K562 (cell line): ENCODE results near the gene ARRDC5. TPM values are rescaled to one million over a fixed set of nuclear protein-coding genes. Genes with fewer than 3 reads are reported as not detected.

Source experiments
- ATAC-seq: fragments of 200-7000 bp; cut with Tn5 transposase; 3 replicates; pipeline ENCODE4 v1.9.1; 2020; ENCODE audit warnings: moderate library complexity
- BruUV-seq: library from RNA; stranded (reverse); fragments of 400-500 nt; replicated peaks from 2 replicates; lab custom pipeline; 2021; lab: Mats Ljungman, UMichigan
- CTCF ChIA-PET: fragments of 300-600 bp; formaldehyde crosslinking; extraction: SDS; loops from one replicate; lab custom pipeline; 2021; ENCODE audit warnings: low intra/inter-chr PET ratio; lab: Yijun Ruan, JAX
- POLR2A ChIA-PET: fragments of 300-600, 350-650 bp; sonication (Branson Sonifier 250); formaldehyde crosslinking; extraction: SDS; loops from one replicate; lab custom pipeline; 2021; ENCODE audit warnings: antibody characterized with exemption, inconsistent platforms; lab: Yijun Ruan, JAX
- DNase-seq, 4 experiments: peaks; one replicate each; pipeline versions ENCODE4 v3.0.0 to v3.0.0-alpha.2; 2011 to 2018; ENCODE audit warnings: low spot score in 3 of 4, mixed read lengths in 3 of 4; ENCODE audit errors: extremely low read depth in 1 of 4
- FAIRE-seq: peaks from 2 replicates; lab custom pipeline; 2011; peaks lifted over from hg19 to GRCh38; lab: Jason Lieb, UNC
- H2AFZ ChIP-seq: 2 replicates; pipeline ENCODE4 v1.6.0; 2011; ENCODE audit warnings: low read depth, low read length, control low read depth, inconsistent platforms
- H3K27ac ChIP-seq: fragments of 200-600 bp; 3 replicates; pipeline ENCODE4 v1.8.0; 2011; ENCODE audit warnings: low read depth, mild to moderate bottlenecking, control low read depth, inconsistent platforms, low read length, moderate library complexity, mixed read lengths; ENCODE audit errors: extremely low read depth
- H3K27me3 ChIP-seq, 2 experiments: fragments of 300-600 bp in 1 of 2; 2 replicates in 1 of 2; 3 replicates in 1 of 2; pipeline versions ENCODE4 v1.6.0 to v1.8.0; 2011; ENCODE audit warnings: inconsistent platforms in 2 of 2, low read length in 2 of 2, mild to moderate bottlenecking in 1 of 2, mixed read lengths in 1 of 2, moderate library complexity in 1 of 2; ENCODE audit not compliant: control insufficient read depth in 2 of 2, insufficient read depth in 2 of 2
- H3K36me3 ChIP-seq: fragments of 300-600 bp; 3 replicates; pipeline ENCODE4 v1.8.0; 2011; ENCODE audit warnings: mild to moderate bottlenecking, low read length, inconsistent platforms; ENCODE audit not compliant: control insufficient read depth, insufficient read depth
- H3K4me1 ChIP-seq, 2 experiments: fragments of 200-600 bp in 1 of 2; replicated peaks in 1 of 2; 2 replicates in 1 of 2; 3 replicates in 1 of 2; pipeline versions ENCODE4 v1.5.1 to v1.8.0; 2011; ENCODE audit warnings: inconsistent platforms in 2 of 2, low read length in 2 of 2, mild to moderate bottlenecking in 1 of 2, mixed read lengths in 1 of 2, moderate library complexity in 1 of 2; ENCODE audit not compliant: control insufficient read depth in 2 of 2, insufficient read depth in 2 of 2
- H3K4me2 ChIP-seq: 2 replicates; pipeline ENCODE4 v1.6.1; 2011; ENCODE audit warnings: low read length, control low read depth, inconsistent platforms, mixed read lengths; ENCODE audit not compliant: insufficient read depth
- H3K4me3 ChIP-seq: fragments of 200-600 bp; sonication (generic), shearing (Covaris generic); 2 replicates; pipeline ENCODE4 v1.5.1; 2016; ENCODE audit warnings: control low read depth, inconsistent platforms
- H3K79me2 ChIP-seq: fragments of 200-600 bp; 3 replicates; pipeline ENCODE4 v1.8.0; 2011; ENCODE audit warnings: low read length, inconsistent platforms; ENCODE audit not compliant: control insufficient read depth, insufficient read depth
- H3K9ac ChIP-seq, 2 experiments: 2 replicates each; pipeline versions ENCODE4 v1.6.0 to v1.6.1; 2011; ENCODE audit warnings: low read depth in 2 of 2, low read length in 2 of 2, control low read depth in 1 of 2, inconsistent platforms in 1 of 2, mild to moderate bottlenecking in 1 of 2, mixed read lengths in 1 of 2; ENCODE audit not compliant: insufficient read depth in 1 of 2
- H3K9me1 ChIP-seq: one replicate; pipeline ENCODE4 v1.6.0; 2011; ENCODE audit warnings: inconsistent platforms, mild to moderate bottlenecking, low read length, moderate library complexity; ENCODE audit not compliant: control insufficient read depth, insufficient read depth
- H3K9me3 ChIP-seq: replicated peaks from 2 replicates; pipeline ENCODE4 v1.5.1; 2011; ENCODE audit warnings: low read depth, low read length, inconsistent platforms; ENCODE audit not compliant: control insufficient read depth, insufficient read depth
- H4K20me1 ChIP-seq: replicated peaks from 2 replicates; pipeline ENCODE4 v1.6.1; 2011; ENCODE audit warnings: low read length, inconsistent platforms, mixed read lengths; ENCODE audit not compliant: control insufficient read depth, insufficient read depth
- ATF3 ChIP-seq, 2 experiments: fragments of 450-650 bp in 1 of 2; sonication (generic) in 1 of 2; formaldehyde crosslinking in 1 of 2; IDR thresholded peaks in 1 of 2; conservative IDR thresholded peaks in 1 of 2; 2 replicates each; pipeline versions ENCODE4 v1.6.1 to v1.8.1; 2016 to 2023; ENCODE audit warnings: mild to moderate bottlenecking in 2 of 2, moderate library complexity in 2 of 2, inconsistent platforms in 1 of 2, missing genetic modification reagents in 1 of 2
- HNRNPH1 ChIP-seq: fragments of 200-400 bp; formaldehyde crosslinking; optimal IDR thresholded peaks from 2 replicates; pipeline ENCODE3; 2017; ENCODE audit warnings: low read depth, mild to moderate bottlenecking, low read length, moderate library complexity
- MEF2A ChIP-seq: IDR thresholded peaks from 2 replicates; pipeline ENCODE4 v1.6.1; 2011; ENCODE audit warnings: low read depth, mild to moderate bottlenecking, low read length, moderate library complexity; ENCODE audit not compliant: control insufficient read depth
- MIER1 ChIP-seq: fragments of 450-650 bp; IDR thresholded peaks from 2 replicates; pipeline ENCODE4 v1.6.1; 2016; ENCODE audit warnings: antibody characterized with exemption, mild to moderate bottlenecking, low read depth
- PML ChIP-seq: IDR thresholded peaks from 2 replicates; pipeline ENCODE4 v1.6.1; 2012; ENCODE audit warnings: low read length, inconsistent platforms
- SMARCA4 ChIP-seq: fragments of 450-650 bp; IDR thresholded peaks from 2 replicates; pipeline ENCODE4 v1.6.1; 2016
- STAG1 ChIP-seq: sonication (generic); formaldehyde crosslinking; IDR thresholded peaks from 2 replicates; pipeline ENCODE4 v1.5.0; 2020; ENCODE audit warnings: missing genetic modification reagents, borderline replicate concordance
- ZNF253 ChIP-seq: fragments of 250-450 bp; sonication (Bioruptor Pico); conservative IDR thresholded peaks from 2 replicates; pipeline ENCODE4 v1.6.1; 2021; ENCODE audit warnings: mild to moderate bottlenecking
- WGBS: fragments of 100-300 bp; shearing (Covaris generic); methylation state at CpG from one replicate; pipeline ENCODE4 v1.1.6; 2016; ENCODE audit warnings: low coverage, mixed read lengths; ENCODE audit not compliant: insufficient coverage; ENCODE audit errors: missing lambda C conversion rate; 5-methylcytosine and 5-hydroxymethylcytosine counted together
- in situ Hi-C: fragments of 300-500 bp; cut with MboI; formaldehyde crosslinking; loops from 4 replicates; pipeline ENCODE4 v1.15.0; 2018; ENCODE audit warnings: inconsistent platforms, mixed read lengths
- intact Hi-C: fragments of 100-400 bp; cut with micrococcal nuclease; formaldehyde crosslinking; loops from 2 replicates; pipeline ENCODE4 v1.14.2; 2022
- polyA plus RNA-seq, 8 experiments: library from polyadenylated mRNA; depleted of rRNA in 4 of 8; stranded (reverse) in 5 of 8; unstranded in 3 of 8; fragments of >200 nt; fragmentation: Nextera tagmentation in 2 of 8; fragmentation: Illumina TruSeq in 1 of 8; extraction: Ambion mirVana in 2 of 8; extraction: Trizol in 1 of 8; gene quantifications; 2 replicates each; pipeline versions ENCODE4 v1.2.1 to v1.2.3, GENCODE V29; 2011 to 2014; ENCODE audit warnings: inconsistent platforms in 1 of 8, missing spikeins in 1 of 8
- total RNA-seq, 7 experiments: library from RNA; depleted of rRNA in 6 of 7; stranded (reverse); fragments of >200 nt in 6 of 7; fragmentation: Illumina TruSeq in 2 of 7; extraction: Trizol in 2 of 7; gene quantifications; 2 replicates each; pipeline versions ENCODE4 v1.2.1 to v1.2.3, GENCODE V29; 2011 to 2021; ENCODE audit warnings: low replicate concordance in 1 of 7
- TF ChIP-seq, protein P1 (sequence below): sonication (generic); formaldehyde crosslinking; IDR thresholded peaks from 2 replicates; pipeline ENCODE4 v1.8.1; 2023; ENCODE audit warnings: mild to moderate bottlenecking, missing genetic modification reagents, moderate library complexity
- TF ChIP-seq, protein P2 (sequence below): IDR thresholded peaks from 2 replicates; pipeline ENCODE4 v1.6.1; 2012; ENCODE audit warnings: low read depth, low read length, improper control_type of control experiment, borderline replicate concordance

ARRDC5 gene
- total and polyA plus RNA-seq, 9 of the 15 experiments (the other 6 are each of a cell fraction or from before 2014, with no cell fraction given) = not detected

- intact Hi-C loops (no loop called here), in situ Hi-C loops (no loop called here)
- no peak for ATAC-seq
- DNase-seq = no peak
- Histone ChIP-seq H3K36me3 (peaks cover 84% of the 10 kb centered on the region; the same call in 2 of the 3 replicates), H3K9me3 (no peaks in the 10 kb centered on the region), H3K4me3 (no peak overlapping the region), H3K27me3 (no peaks in the 10 kb centered on the region), H4K20me1 (no peaks in the 10 kb centered on the region), H3K79me2 (peaks cover 3% of the 10 kb centered on the region; the same call in 2 of the 3 replicates), H3K4me2 (no peak overlapping the region), H3K27ac (no peak overlapping the region), H3K9ac (no peak overlapping the region), H3K4me1 (peaks cover 0 to 3% of the 10 kb centered on the region in 2 experiments; a peak in 2 of 5 replicates), H2AFZ (no peak overlapping the region), H3K9me1 (no peaks in the 10 kb centered on the region)
- BruUV-seq = no TSS peak
- no peak for FAIRE-seq
- WGBS = 95% methylated on average over 4 of the region's 7 CpGs
- ChIA-PET CTCF (no interaction called here), POLR2A (interaction anchor here (0.5 to 1.4 kb wide), 3 partner anchors 10 to 190 kb away, joined by 3 read pairs; no protein-coding TSS in a partner anchor)
- TF ChIP-seq HNRNPH1 (no peak), SMARCA4 (no peak), ATF3 (IDR thresholded peaks at IDR 0.05) (no peak), ATF3 (CRISPR knock-in tag; conservative IDR thresholded peaks at IDR 0.05) (no peak), ZNF253 (CRISPR knock-in tag) (no peak), MIER1 (no peak), MEF2A (no peak), STAG1 (CRISPR knock-in tag) (no peak), PML (no peak)
- TF ChIP-seq, protein P1, sequence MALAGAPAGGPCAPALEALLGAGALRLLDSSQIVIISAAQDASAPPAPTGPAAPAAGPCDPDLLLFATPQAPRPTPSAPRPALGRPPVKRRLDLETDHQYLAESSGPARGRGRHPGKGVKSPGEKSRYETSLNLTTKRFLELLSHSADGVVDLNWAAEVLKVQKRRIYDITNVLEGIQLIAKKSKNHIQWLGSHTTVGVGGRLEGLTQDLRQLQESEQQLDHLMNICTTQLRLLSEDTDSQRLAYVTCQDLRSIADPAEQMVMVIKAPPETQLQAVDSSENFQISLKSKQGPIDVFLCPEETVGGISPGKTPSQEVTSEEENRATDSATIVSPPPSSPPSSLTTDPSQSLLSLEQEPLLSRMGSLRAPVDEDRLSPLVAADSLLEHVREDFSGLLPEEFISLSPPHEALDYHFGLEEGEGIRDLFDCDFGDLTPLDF (CRISPR knock-in tag) = no peak
- TF ChIP-seq, protein P2, sequence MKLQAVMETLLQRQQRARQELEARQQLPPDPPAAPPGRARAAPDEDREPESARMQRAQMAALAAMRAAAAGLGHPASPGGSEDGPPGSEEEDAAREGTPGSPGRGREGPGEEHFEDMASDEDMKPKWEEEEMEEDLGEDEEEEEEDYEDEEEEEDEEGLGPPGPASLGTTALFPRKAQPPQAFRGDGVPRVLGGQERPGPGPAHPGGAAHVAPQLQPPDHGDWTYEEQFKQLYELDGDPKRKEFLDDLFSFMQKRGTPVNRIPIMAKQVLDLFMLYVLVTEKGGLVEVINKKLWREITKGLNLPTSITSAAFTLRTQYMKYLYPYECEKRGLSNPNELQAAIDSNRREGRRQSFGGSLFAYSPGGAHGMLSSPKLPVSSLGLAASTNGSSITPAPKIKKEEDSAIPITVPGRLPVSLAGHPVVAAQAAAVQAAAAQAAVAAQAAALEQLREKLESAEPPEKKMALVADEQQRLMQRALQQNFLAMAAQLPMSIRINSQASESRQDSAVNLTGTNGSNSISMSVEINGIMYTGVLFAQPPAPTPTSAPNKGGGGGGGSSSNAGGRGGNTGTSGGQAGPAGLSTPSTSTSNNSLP = no peak
Observed at GRCh38 chr19:4939466-4939865, 36.8 kb upstream of the ARRDC5 start.
